GM18526 (cell line): ENCODE measurements around the gene LYSMD4.

Source experiments
- POLR2A ChIP-seq: IDR thresholded peaks from 3 replicates; pipeline ENCODE4 v1.6.1; 2011; ENCODE audit not compliant: insufficient read length; ENCODE audit errors: extremely low read depth

Gene LYSMD4

GRCh38 chr15:99716540-99717095 is 16.6 kb downstream of the LYSMD4 start:
- TF ChIP-seq POLR2A, result no peak

GRCh38 chr15:99712415-99712814 is 20.8 kb downstream of the LYSMD4 start:
- no peak for TF ChIP-seq POLR2A

- TF ChIP-seq POLR2A, result no peak
These were observed 21.6 kb downstream of the LYSMD4 start for GRCh38 chr15:99711625-99712024.

- TF ChIP-seq POLR2A, result no peak
These were observed 23.8 kb downstream of the LYSMD4 start for GRCh38 chr15:99709243-99709986.

GRCh38 chr15:99708563-99708962 is 24.7 kb downstream of the LYSMD4 start:
- TF ChIP-seq POLR2A, result no peak

- no peak for TF ChIP-seq POLR2A
These were observed 25.6 kb downstream of the LYSMD4 start for GRCh38 chr15:99707473-99708270.

- no peak for TF ChIP-seq POLR2A
These were observed 26.5 kb downstream of the LYSMD4 start for GRCh38 chr15:99706557-99707303.

- TF ChIP-seq POLR2A, result no peak
These were observed 28.8 kb downstream of the LYSMD4 start for GRCh38 chr15:99704444-99704838.

- no peak for TF ChIP-seq POLR2A
These were observed 29.4 kb downstream of the LYSMD4 start for GRCh38 chr15:99703603-99704443.

GRCh38 chr15:99702895-99703602 is 30.2 kb downstream of the LYSMD4 start:
- no peak for TF ChIP-seq POLR2A

GRCh38 chr15:99696096-99696495 is 37.1 kb downstream of the LYSMD4 start:
- TF ChIP-seq POLR2A, result no peak

- no peak for TF ChIP-seq POLR2A
These were observed 40.4 kb downstream of the LYSMD4 start for GRCh38 chr15:99692825-99693224.

- no peak for TF ChIP-seq POLR2A
These were observed 46.9 kb downstream of the LYSMD4 start for GRCh38 chr15:99686290-99686689.
